ENCODE data around the gene ASB18.

DNA sequence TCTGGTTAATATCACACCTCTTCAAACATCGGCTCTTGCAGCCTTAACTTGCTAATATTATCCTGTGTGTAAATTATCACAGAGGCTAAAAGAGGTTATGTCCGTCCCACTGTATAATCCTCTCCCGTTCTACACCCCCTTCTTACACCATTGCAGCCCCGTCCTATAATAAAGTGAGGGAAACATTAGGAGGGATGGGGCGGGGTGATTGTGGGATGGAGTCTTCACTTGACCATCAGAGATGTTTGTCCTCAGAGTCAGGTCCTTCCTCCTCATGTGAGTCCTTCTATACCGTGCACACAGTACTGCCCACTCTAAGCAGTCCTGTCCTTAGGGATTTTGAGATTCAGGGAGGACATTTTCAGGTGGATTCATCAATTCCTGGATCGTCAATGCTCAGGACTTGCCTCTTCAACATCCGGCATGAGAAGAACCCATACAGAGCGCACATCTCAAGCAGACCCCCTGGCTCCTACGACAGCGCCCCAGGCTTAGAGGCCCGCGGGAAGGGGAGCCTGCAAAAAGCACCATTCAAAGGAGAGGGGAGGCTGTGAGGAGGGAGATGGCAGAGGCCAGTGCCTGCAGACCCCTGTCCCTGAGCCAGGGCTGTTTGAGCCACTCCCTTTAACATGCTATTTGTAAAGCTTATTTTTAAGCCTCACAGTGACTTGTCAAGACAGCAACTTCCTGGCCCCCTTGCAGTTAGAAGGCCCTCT is 42.8 kb upstream of the ASB18 start:
- TF ChIP-seq POLR2AphosphoS5 (IDR thresholded peaks at IDR 0.05; ENCODE audit: low read depth, low read length) (no peak), SIN3A (IDR thresholded peaks at IDR 0.05; ENCODE audit: borderline replicate concordance, insufficient read depth, low read length) (no peak), TAF1 (IDR thresholded peaks at IDR 0.05; ENCODE audit: borderline replicate concordance, insufficient read depth, low read length) (no peak), FOXP2 (optimal IDR thresholded peaks at IDR 0.05; ENCODE audit: borderline replicate concordance, extremely low read depth, extremely low read length, insufficient read depth) (no peak)
- TF ChIP-seq, protein P1, sequence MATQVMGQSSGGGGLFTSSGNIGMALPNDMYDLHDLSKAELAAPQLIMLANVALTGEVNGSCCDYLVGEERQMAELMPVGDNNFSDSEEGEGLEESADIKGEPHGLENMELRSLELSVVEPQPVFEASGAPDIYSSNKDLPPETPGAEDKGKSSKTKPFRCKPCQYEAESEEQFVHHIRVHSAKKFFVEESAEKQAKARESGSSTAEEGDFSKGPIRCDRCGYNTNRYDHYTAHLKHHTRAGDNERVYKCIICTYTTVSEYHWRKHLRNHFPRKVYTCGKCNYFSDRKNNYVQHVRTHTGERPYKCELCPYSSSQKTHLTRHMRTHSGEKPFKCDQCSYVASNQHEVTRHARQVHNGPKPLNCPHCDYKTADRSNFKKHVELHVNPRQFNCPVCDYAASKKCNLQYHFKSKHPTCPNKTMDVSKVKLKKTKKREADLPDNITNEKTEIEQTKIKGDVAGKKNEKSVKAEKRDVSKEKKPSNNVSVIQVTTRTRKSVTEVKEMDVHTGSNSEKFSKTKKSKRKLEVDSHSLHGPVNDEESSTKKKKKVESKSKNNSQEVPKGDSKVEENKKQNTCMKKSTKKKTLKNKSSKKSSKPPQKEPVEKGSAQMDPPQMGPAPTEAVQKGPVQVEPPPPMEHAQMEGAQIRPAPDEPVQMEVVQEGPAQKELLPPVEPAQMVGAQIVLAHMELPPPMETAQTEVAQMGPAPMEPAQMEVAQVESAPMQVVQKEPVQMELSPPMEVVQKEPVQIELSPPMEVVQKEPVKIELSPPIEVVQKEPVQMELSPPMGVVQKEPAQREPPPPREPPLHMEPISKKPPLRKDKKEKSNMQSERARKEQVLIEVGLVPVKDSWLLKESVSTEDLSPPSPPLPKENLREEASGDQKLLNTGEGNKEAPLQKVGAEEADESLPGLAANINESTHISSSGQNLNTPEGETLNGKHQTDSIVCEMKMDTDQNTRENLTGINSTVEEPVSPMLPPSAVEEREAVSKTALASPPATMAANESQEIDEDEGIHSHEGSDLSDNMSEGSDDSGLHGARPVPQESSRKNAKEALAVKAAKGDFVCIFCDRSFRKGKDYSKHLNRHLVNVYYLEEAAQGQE (IDR thresholded peaks at IDR 0.05; ENCODE audit: insufficient read depth in 1 of 2, low read depth in 2 of 2, low read length in 2 of 2), result no peak
